RPMI8226 (cell line): ENCODE measurements around the gene MPG.
"Not testable (repeated sequence)": the region's sequence is repeated elsewhere in the genome, so short reads cannot be mapped to it uniquely, and the experiment has no call there.

ENCODE experiments used
- DNase-seq: peaks from one replicate; pipeline ENCODE4 v3.0.0-alpha.2; 2015

Gene MPG, protein sequence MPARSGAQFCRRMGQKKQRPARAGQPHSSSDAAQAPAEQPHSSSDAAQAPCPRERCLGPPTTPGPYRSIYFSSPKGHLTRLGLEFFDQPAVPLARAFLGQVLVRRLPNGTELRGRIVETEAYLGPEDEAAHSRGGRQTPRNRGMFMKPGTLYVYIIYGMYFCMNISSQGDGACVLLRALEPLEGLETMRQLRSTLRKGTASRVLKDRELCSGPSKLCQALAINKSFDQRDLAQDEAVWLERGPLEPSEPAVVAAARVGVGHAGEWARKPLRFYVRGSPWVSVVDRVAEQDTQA

DNA sequence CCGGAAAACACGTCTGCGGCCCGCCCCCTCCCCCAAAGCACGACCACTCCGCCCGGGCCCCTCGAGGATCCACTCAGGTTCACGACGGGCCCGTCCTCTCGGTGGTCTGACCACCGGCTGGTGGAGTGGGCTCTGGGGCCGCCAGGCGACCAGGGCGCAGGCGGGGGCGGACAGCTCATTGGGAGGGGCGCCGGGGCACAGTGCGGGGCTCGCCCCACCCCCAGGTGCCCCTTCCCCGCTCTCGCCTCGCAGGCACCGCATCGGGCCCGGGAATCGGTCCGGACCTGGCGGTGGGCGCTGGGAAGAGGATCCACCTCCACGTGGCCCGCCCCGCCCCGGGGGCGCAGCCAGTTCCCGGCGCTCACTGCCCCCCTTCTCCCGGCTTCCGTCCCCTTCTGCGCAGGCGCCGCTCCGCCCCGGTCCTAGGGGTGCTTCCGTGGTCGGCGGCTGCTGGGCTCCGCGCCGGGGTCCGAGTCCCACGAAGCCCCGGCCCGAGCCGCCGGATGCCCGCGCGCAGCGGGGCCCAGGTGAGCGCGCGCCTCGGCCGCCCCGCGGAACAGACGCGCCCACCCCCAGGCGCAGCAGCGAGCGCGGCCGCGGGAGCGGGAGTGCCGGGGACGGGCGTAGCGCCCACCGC is at the start of gene MPG:
TSS of gene MPG (plus strand) at position 419 of the 637 bp plus-strand sequence. CDS start at position 504, 85 bp downstream.
- DNase-seq: peak; percentile 92

DNA sequence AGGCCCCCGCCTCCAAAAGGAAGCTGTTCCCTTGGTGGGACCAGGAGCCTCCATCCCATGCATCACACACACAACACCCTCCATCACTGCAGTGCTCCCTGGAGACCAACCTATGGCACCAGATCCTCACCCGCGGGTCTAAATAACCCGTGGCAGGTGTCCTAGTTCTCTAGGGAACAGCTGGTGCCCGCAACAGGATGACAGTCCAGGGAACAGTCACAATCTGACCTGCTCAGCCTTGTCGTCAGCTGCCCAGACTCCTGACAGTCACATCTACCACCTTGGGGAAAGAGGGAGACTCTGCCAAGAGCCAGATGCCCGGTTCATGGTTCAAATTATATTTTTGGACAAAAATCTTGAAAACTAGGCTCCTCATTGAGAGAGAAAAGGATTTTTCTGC is 47.4 kb upstream of the MPG start:
- not testable (repeated sequence) for DNase-seq

DNA sequence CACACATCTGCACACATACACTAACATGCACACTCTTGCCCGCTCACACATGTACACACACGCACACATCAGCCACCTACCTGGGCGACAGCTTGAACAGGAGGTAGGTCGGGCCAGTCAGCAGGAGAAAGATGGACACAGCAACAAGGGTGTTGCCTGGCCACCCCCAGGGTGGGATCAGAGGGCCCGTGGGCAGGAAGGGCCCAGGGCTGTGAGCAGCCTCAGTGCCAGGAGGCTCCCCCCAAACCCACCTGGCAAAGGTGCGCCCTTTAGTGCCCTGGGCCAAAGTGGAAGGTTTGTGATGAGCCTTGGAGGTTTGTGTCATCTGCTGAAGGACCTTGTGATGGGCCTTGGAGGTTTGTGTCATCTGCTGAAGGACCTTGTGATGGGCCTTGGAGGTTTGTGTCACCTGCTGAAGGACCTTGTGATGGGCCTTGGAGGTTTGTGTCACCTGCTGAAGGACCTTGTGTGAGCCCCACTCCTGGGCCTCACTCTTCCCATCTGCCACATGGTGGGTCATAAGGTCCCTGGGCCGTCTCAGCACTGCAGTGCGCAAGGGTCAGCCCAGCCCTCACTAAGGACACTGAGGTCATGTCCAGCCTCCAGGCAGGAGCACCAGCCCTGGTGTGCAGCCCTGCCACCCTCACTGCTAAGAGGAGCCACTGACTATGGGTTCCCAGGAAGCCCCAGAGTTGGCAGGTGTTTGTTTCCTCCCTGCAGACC is 44.7 kb upstream of the MPG start:
- DNase-seq: not testable (repeated sequence)

DNA sequence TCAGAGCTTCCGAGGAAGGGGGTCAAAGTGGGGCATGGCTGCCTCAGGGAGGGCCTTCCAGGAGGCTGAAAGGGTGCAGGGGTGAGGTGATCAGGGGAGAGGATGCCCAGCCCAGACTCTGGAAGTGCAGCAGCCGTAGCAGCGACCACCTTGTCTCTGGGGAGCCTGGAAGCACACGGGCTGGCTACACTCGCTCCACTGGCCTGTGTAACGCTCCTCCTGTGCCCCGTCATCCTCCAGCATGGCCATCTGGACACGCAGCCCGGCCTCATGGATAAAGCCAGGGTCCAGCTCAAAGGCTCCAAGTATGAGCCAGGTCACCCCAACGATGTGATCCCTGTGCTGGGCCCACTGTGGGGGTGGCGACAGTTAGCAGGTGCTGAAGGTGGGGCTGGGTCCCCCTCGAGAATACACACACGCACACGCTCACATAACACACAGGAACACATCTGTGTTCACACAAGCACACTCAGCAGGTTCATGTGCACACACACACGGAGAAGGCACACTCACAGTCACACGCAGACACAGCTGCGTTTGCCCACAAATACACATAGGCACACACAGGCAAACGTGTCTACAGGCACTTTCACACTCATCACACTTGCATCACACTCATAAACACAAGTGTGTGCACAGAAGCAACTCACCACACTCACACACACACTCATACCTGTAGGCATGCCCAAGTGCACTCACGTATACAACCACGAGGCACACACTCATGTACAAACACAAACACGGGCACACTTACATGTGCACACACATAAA is 44.0 kb upstream of the MPG start:
- peak; percentile 1 for DNase-seq

DNA sequence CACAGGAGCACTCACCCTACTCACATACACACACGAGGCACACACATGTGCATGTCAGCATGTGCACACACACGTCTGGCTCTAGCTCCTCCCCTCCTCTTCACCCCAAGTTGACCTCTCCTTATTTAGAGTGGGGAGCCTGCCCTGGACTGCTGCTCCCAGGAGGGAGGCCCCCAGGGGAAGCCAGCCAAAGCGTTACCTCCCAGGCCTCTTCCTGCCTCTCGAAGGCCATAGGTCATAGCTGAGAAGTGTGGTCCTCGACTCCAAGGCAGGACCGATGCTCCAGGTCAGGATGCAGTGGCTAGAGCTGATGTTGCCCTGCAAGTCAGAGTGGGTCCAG is 43.4 kb upstream of the MPG start:
- peak; percentile 10 for DNase-seq

DNA sequence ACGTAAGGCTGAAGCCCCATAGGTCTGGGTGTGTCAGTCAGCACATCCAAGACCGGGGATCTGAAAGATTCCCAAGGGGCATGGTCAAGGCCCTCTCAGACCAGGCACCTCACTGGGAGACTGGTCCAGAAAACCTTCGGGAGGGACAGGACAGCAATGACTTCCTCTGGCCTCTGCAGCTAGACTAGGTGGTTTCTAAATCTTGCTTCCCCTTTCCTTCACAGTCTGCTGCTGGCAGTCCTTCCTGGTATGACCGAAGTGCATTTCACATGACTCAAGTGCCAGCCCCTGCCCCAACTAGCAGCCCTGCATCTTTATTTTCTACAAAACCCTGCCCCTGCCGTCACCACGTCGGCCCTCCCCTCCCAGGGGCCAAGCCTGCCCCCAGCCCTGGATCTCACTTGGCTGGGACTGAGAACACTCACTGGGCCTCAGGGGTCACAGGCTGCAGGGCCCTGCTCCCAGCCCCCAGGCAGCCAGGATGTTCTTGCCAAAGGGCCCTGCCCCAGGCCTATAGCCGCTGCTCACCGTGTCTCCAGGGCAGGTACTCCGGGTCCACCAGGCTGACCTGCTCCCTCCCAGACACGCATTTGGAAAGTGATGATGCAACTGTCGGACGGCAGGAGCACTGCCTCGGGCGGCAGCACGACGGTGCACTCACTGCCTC is 42.9 kb upstream of the MPG start:
- peak; percentile 46 for DNase-seq

DNA sequence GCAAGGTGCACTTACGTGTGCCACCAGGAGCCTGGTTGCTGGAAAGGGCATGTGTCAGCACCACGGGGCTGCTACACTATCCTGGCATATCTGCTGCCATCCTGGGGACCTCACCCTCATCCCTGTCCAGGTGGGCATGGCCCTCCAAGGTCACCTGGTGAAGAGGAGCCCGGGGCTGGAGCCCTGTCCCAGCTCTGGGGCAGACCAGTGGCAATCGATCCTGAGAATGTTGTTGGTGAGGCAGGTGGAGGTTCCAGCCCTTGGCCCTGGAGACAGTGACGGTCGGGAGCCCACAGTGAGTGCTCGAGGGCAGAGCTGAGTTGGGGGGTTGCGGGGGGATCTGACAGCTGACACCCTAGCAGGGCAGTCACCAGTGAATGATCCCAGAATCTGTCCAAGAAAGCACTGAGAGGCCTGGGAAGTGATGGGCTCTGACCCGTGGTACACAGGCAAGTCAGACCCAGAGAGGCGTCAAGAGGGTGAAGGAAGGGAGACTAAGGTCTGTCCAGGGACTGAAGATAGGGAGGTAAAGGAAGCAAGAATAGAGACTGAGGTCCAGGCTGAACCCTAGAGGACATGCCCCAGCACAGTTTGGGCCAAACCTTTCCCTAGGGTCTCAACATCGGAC is 42.2 kb upstream of the MPG start:
- peak; percentile 1 for DNase-seq

DNA sequence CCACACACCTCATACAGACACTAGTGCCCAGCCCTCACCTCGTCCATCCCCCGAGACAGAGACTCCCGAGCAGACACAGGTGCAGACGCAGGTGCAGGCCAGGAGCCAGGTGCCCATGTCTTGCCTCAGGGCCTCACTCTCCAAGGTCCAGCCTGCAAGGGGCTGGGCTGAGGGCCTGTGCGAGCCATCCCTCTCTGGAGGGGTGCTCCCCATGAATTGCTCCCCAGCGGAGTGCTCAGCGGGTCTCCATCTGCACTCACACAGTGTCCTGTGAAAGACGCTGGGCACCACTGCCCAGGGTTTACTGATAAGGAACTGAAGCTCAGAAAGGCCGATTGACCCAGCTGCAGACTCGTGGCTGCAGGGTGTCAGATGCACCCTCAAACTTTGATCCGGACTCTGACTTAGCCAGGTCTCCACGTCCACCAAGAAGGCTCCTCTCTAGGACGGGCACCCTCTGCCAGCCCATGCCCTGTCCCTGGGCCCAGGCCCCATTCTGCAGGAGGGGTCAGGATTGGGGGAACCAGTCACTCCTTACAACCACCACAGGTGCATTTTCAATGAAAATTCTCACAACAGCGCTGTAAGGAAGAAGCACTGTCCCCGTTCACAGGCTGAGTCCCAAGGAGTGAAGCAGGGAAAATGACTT is 41.6 kb upstream of the MPG start:
- peak; percentile 5 for DNase-seq

DNA sequence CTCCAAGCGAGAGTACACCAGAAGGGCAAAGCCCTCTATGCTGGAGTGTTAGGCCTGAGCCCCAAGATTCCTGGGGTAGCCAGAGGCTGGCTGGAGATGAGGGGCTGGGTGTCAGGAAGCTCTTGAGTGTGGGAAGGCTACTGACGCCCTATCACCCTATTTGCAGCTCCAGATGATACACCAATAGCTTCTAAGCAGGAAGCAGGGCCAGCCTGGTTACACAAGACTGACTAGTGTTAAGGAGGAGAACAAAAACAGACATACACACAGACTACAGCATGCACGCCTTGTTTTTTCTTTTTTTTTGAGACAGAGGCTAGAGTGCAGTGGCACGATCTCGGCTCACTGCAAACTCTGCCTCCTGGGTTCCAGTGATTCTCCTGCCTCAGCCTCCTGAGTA is 40.5 kb upstream of the MPG start:
- no peak for DNase-seq

DNA sequence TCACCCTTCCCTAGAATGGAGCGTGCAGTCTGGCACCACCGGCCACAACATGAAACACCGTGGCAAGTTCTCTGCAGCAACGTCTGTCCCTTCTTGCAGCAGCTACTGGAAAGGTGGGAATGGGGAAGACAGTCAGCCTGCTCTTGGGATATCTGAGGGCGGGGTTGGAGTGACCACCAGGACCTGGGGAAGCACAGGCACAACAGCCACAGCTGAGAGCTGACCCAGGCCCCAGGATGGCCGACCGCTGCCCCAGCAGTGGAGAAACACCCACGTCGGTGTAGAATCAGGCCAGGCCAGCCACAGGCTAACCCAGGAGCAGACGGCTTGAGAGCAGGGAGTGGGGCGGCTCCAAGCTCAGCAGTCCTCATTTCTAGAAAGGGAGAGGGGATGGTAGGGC is 39.8 kb upstream of the MPG start:
- DNase-seq: not testable (repeated sequence)

DNA sequence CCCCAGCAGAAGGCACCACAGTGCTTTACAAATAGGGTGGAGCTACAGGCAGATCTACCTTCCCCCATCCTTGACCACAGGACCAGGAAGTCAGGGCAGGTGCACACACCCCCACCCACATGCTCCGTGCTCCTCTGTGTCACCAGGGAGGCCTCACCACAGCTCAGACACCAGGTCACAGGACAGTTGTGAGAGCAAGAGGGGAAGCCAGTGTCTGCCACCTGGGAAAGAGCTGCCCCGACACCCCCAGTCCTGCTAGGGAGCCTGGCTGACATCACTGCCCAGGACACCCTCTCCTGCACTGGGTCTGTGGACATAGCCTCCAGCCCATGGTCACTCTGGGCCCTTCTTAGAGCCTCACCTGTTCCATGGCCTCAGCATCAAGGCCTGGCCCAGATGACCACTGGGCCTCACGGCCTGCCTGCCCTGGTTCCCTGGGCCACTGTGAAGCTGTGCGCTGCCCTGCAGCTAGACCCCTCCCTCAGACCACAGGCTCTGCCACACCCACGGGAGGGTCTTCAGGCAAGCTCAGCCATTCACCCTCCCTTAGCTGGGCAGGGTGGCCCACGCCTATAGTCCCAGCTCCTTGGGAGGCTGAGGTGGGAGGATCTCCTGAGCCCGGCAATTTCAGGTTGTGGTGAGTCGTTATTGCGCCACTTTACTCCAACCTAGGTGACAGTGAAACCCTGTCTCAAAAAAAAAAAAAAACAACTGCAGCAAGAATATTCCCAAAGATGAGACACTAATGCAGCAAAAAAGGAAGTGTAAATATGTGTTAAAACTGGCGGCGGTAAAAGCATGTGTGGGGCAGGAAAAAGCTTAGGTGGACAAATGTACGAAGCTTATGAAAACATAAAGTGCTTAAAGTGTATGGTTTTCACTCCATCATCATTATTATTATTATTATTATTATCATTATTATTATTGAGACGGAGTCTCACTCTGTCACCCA is 38.8 kb upstream of the MPG start:
- peak; percentile 91 for DNase-seq

DNA sequence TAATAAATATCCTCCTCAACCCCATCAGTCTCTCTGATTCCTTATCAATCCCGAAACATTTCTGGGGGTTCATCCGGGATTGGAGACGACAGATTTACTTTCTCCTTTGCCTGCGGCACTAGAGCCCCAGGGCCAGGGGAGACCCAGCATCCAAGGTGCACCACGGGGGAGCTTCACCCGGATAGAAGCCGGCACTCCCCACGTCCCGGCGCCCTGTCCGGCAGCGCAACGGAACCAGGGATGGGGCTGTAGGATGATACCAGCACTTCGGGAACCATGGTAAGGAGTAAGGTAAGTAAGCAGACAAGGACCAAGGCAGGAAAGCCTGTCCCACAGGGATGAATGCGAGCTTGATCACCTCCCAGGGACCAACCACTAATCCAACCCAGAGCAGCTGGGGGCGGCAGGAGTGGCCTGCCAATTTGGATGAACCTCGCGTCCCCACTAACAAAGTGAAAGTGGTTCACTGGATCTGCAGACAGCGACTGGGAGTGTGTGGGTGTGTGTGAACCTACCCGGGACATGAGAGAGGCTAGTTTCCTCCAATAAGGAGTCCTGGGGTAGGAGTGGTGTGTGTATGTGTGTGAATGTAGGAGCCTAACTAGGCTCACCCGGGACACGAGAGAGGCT is 36.5 kb upstream of the MPG start:
- no peak for DNase-seq

DNA sequence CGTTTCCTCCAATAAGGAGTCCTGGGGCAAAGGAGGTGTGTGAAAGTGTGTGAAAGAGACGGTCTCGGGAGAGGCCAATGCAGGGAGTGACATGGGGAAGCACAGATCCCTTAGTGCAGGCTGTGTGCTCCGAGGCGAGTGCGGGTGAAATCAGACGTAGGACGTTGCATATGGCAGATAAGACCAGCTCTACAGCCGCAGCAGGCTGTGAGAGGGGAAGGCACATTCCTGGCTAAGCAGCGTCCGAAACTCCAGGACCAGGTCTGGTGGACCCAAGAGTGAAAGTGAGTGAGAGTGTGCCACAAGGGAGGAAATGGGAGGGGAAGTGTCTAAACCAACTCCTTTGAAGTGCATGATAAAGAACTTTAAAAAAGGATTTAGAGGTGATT is 36.0 kb upstream of the MPG start:
- DNase-seq: no peak

DNA sequence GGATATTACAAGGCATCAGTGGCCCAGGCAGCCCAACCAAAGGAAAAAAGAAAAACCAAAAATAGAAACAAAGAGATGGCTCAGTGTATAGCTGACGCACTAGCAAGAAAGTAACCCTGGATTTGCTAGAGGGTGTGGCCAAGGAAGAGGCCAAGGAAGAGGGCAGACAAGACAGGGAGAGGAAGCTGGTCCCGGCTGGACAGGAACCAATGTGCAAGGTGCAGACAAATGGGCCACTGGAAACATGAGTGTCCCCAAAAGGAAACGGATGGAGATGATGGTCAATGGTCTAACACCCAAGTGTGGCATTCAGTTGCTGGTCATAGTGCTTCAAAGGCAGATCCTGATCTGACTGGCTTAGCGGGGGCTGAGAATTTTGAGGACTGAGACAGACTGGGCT is 35.3 kb upstream of the MPG start:
- no peak for DNase-seq

DNA sequence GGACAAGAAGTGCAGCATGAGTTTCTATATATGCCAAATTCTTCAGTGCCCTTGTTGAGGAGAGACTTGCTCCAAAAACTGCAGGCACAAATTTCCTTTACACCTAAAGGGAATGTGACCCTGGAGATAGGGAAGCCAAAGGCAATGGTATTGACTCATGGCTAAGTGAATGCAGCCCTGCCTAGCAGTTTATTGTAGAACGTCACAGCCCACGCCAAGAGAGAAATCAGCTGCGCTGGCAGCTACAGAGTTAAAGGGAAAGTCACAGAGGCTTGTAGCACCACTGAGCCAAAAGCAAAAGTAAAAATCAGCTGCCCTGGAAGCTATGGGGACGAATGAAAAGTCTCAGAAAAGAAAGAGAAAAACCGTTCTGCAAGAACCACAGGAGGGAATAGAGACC is 34.7 kb upstream of the MPG start:
- no peak for DNase-seq

DNA sequence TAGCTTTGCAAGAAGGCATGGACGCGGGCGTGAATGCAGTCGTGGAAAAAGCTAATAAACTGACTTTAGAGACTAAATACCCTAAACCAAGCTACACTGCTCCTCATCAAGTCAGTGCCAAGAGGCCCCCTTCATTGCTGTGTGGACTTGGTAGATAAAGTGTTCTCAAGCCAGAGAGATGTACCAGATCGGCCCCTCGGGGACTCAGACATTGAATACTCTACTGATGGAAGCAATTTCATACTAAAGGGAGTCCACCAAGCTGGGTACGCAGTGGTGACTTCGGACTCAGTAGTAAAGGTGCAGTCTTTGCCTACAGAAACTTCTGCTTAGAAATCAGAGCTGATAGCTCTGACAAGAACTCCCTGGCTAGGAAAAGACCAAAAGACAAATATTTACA is 33.4 kb upstream of the MPG start:
- no peak for DNase-seq

DNA sequence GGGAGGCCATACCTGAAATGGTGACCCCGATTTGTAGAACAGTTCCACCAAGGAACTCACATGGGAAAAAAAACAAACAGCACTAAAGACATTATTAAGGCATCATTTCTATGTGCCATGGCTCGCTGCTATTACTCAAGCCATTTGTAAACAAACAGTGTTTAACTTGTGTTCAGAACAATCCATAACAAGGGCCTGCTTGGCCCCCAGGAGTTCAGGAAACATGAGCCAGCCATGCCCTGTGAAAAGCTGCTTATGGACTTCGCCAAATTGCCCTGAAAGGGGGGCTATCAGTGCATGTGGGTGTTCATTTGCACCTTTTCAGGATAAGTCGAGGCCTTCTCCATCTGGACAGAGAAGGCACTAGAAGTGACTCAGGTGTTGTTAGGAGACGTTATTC is 32.6 kb upstream of the MPG start:
- no peak for DNase-seq

DNA sequence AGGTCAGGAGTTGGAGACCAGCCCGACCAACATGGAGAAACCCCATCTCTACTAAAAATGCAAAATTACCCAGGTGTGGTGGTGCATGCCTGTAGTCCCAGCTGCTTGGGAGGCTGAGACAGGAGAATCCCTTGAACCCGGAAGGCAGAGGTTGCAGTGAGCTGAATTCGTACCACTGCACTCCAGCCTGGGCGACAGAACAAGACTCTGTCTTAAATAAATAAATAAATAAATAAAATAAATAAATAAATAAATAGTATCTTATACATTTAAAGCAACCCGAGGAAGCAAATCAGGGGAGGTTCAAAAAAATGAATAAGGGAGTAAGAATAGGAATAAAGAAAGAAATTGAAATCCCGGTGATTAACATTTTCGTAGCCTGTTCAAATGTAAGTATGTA is 31.5 kb upstream of the MPG start:
- not testable (repeated sequence) for DNase-seq

DNA sequence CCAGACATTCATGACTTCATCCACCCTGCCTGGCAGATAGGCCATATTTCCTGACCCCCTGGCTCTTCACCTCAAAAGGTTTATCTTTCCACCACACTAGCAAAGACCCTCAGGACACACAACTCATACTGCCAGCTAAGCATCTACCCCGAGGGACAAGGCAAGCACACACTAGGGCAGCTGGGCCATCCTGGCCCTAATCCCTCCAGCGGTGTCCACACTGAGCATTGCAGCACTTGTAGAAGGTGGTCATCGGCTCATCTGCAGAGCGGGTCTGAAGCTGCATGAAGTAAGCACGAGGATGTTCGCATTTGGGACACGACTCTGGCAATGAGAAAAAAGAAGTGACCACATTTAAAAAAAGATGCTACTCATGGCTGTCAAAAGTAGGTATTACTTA is 30.8 kb upstream of the MPG start:
- DNase-seq: no peak
